ENCODE results near the gene ANKRD65.
"Not testable (repeated sequence)": the region's sequence is repeated elsewhere in the genome, so short reads cannot be mapped to it uniquely, and the experiment has no call there.

ANKRD65 gene

DNA sequence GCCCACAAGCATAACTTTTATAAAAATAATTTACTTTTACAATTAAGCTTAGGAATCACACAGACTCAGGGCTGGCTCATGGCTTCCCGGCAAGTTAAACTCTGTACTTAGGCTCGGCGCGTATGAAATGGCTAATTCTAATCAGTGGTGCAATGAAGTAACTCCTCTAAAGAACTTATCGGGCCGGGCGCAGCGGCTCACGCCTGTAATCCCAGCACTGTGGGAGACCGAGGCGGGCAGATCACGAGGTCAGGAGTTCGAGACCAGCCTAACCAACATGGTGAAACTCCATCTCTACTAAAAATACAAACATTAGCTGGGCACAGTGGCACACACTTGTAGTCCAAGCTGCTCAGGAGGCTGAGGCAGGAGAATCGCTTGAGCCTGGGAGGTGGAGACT is 51.0 kb downstream of the ANKRD65 start:
- DNase-seq (ENCODE audit: low read depth): not testable (repeated sequence)
